ACHN (cell line): ENCODE measurements around the gene RIPK4.

Experiments
- DNase-seq: peaks from one replicate; pipeline ENCODE4 v3.0.0-alpha.2; 2015
- in situ Hi-C: cut with HindIII; loops from 2 replicates; pipeline ENCODE4 v1.10.0; 2017; ENCODE audit warnings: low sequenced_read_pairs, low pct_ligation_motif_present, low pct_unique_long_range_greater_than_20kb

The RIPK4 gene

DNA sequence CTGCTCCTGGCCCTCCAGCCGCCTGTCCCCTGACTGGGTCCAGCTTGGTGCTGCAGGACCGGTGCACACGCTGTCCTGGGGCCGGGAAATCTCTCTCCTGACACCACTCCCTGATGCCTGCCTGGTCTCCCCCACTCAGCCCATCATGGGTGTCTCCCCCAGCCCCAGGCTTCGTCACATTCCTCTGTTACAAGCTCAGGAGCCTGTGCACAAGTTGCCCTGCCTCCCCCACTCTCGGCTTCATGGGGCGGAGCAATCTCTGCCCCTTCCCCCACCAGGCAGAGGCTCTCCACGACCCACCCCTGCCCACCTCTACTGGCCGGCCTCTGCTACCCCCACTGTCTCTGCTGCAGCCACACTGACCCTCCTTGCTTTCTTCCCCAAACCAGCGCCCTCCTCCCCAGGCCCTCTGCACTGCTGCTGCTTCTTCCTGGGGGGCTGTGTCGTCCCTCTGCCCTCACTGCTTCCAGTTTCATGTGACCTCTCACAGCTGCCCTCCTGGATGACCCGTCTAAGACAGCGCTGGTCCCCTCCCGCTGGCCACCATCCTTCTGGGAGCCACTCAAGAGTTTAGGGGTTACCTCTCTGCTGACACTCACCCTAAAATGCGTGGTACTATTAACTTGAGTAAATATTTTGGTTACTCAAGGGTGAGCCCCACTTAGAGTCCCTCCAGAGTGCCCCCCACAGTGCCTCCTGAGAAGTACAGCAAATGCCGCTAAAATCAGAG, 5.7 kb upstream of the RIPK4 start:
- in situ Hi-C loops, result loop anchor here (25.0 kb wide), 1 partner anchor 160 kb away; no protein-coding TSS in a partner anchor

DNA sequence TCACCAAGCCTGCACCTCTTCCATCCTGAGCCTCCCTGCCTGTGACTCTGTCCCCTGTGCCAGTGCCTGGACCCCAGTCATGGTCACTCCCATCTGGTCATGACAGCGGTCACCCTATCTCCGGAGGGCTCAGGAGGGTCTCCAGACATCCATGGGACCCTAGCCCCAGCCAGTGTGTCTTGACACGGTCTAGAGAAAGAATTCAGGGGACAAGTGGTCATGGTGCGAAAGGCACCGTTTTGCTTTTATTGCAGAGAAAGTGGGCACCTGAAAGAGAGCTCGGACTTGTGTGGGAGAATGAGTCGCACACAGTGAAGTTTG, 4.7 kb upstream of the RIPK4 start:
- no peak for DNase-seq
- in situ Hi-C loops, result loop anchor here (25.0 kb wide), 1 partner anchor 159 kb away; no protein-coding TSS in a partner anchor

More for the DNA sequence above, 5.7 kb upstream of the RIPK4 start:
- no peak for DNase-seq

DNA sequence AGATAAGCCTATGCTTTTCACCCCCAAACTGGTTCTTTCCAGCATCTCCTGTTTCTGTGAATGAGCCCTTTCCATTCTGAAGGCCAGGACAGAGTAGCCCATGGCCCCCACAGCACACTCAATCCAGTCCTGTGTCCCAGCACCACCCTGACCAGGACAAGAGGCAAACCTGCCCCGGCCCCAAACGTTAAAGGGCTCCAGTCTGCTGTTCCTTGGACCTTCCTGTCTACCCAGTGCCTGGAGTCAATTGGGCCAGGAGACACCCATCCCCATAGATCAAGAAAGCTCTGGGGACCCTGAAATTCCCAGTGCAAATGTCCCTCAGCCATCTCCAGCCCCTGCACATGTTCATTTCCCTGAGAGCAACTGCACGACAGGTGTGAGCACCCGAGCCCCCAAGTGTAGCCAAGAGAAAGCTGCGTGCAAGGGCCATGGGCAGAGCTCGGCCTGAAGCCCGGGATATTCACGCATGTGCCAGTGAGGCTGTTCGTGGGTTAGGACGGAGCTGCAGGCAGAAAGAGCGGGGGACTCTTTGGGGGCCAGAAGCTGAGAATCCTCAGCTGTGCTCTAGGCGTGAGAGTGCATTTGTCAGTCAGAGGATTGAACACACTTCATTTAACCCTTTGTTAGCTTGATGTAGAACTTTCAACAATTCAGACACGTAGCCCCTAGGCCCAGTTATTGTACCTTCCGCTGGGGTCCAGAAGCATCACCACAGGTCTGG, 4.2 kb upstream of the RIPK4 start:
- DNase-seq, result no peak
- in situ Hi-C loops, result loop anchor here (25.0 kb wide), 1 partner anchor 159 kb away; no protein-coding TSS in a partner anchor

DNA sequence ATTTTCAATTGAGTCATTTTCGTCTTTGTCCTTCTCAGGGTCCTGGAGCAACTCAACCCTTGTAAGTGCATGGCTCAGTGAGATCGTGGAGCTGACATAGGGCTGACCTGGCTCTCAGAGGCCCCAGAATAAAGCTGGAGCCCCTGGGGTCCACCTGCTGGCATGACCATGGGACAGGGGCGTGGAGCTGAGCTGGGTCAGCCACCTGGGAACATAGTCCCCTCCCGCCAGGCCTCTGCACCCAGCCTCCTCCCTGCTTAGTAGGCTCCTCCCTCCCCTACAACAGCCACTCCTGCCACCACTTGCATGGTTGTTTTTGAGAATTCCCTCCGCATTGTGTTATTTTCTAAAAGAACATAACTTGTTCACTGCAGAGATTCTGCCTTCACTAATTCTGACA, 3.1 kb upstream of the RIPK4 start:
- DNase-seq, result no peak
- in situ Hi-C loops, result loop anchor here (25.0 kb wide), 1 partner anchor 158 kb away; no protein-coding TSS in a partner anchor

DNA sequence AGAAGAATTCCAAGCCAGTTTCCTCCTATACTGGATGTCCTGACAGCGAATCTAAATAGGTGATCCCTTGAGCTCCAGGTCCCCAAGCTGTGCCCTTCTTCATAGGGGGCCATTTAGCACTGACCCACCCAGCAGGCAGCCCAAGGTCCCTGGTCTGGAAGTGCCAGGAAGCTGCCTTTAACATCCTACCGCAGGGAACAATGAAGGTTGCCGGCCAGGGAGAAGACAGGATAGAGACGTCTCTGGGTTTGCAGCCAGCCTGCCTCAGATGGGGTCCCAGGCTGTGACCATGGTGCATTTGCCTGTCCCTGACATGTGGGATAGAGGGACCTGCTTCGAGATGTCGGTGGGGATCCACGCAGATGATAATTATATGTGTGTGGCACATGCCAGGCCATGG, 2.7 kb upstream of the RIPK4 start:
- DNase-seq, result no peak
- in situ Hi-C loops, result loop anchor here (25.0 kb wide), 1 partner anchor 157 kb away; no protein-coding TSS in a partner anchor

DNA sequence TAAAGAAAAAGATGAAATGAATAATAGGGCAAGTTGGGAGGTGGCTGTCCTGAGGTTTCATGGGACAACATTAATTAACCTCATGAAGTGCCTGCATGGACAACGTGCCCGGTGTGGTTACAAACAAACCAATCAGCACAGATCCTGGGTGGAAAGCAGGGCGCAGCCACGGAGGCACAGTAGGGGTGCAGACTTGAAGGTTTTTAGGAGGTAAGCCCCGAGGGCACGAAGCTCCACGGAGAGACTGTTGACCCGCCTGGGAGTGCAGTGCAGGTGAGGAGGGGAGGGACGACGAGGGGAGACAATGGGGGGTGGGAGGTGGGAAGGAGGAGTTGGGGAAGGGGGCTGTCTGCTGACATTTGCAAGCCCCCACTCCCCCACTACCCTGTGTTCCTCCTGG, 2.3 kb upstream of the RIPK4 start:
- in situ Hi-C loops, result loop anchor here (25.0 kb wide), 1 partner anchor 157 kb away; no protein-coding TSS in a partner anchor
- no peak for DNase-seq

DNA sequence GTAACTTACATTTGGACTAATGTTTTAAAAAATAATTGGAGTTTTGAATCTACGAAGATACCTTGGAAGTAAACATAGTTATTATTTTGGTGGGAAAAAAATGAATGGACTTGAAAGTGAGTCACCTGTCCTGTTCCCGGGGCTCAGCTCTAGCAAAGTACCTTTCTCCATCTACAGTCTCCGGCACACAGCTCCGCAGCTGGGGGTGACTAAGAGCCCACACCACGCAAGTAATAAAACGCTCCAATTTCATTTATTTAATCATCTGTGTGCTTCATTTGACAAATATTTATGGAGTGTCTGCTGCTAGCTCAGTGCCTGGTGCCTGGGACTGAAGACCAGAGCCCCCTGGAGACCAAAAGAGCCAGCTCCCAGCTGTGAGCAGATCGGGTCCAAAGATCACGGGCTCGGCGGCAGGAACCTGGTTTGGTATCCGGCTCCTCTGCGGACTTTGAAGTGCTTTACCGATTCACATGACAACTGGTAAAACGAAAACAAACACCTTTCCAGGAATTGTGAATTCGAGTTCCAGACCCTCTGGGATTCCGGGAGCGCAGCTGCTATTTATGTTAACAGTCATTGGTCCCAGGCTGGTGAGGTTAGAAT, 1.7 kb upstream of the RIPK4 start:
- DNase-seq, result peak; percentile 67
- in situ Hi-C loops, result loop anchor here (25.0 kb wide), 1 partner anchor 156 kb away; no protein-coding TSS in a partner anchor

DNA sequence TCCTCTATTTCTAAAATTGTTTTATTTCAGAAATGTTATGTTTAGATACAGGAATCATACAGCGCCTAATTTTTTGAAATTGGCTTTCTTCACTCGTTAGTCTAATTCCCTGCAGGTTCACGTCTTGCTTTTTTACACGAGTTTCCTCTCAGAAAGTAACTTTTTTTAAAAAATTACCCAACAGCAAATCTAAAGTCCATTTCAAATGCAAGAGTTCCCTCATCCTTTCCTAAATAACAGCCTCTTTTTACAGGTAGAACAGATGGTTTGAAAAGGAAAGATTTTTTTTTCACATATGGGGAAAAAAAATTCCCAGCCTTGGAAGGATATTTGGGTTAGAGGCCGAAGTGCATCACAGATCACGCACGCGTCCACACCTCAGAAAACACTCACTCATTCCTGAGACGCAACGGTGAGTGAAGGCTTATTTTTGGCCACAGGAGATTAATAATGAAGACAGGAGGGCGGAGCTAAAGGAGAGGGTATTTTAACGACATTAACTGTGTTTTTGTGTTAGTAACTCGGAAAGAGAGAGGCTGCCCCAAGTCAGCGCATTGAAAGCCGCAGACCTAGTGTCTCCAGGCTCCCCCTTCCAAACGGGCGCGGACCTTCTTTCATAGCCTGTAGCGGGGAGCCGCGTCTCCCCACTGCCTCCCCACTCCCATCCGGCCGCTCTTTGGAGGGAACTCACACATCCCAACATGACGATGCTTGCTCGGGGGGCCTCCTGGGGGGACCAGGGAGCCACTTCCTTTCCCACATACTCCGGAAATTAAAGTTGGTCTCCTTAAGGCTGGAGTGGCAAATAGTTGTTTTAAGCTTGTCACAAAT, 969 bp upstream of the RIPK4 start:
- in situ Hi-C loops, result loop anchor here (25.0 kb wide), 1 partner anchor 156 kb away; no protein-coding TSS in a partner anchor
- peak; percentile 75 for DNase-seq

DNA sequence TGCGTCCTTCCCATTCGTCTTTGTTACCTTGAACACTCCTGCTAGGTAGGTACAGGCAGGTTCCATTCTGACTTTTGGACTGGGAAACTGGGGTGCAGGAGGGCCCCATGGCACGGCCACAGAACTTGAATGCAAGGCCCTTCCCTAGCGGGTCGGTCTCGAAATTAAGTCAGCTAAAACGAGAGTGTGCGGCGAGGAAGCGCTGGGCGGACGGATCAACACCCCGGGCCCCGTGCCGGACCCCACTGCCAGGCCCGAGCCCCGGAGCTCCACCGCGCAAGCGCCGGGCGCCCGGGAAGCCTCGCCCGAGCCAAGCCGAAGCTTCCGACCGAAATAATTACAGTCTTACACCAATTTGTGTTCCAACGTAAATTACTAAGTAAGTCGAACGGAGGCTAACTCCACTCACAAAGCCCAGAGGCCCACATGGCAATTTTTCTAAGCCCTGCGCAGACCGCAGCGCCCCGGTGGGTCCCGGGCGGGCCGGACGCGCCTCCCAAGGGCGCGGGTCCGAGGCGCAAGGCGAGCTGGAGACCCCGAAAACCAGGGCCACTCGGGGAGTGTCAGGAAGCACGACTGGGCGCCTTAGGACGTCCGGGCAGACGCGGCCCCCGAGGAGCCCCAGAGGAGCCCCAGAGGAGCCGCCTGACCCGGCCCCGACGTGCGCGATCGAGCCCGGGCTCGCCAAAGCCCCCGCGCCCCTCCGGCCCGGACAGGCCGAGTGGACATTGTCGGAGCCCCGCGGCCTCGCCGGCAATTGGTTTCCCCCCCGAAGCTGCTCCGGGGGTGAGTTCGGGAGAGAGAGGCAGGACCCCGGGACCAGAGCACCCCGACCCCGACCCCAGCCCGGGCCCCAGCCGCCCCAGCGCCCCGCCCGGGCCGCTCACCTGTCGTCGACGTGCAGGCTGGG, 624 bp downstream of the RIPK4 start:
- DNase-seq, result no peak

DNA sequence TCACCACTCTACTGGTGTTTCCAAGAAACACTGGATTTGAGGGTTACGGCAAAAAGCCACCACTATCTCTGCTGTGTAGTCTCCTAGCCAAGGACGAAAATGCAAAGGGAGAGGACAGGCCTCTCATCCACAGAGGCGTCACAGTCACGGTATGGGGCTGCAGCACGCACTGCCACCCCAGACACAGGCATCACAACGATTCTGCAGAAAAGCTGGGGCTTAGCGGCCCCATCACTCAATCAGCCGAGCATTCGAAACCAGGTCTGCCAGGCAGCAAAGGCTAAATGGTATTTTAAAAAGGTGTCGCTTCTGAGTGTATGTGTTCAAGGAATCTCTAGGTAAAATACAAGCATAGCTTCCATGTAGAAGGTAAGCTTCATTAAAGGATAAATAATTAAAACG, 1.4 kb downstream of the RIPK4 start:
- no peak for DNase-seq
- in situ Hi-C loops, result loop anchor here (25.0 kb wide), 1 partner anchor 153 kb away; no protein-coding TSS in a partner anchor

More for the DNA sequence above, 624 bp downstream of the RIPK4 start:
- in situ Hi-C loops, result loop anchor here (25.0 kb wide), 1 partner anchor 154 kb away; no protein-coding TSS in a partner anchor

DNA sequence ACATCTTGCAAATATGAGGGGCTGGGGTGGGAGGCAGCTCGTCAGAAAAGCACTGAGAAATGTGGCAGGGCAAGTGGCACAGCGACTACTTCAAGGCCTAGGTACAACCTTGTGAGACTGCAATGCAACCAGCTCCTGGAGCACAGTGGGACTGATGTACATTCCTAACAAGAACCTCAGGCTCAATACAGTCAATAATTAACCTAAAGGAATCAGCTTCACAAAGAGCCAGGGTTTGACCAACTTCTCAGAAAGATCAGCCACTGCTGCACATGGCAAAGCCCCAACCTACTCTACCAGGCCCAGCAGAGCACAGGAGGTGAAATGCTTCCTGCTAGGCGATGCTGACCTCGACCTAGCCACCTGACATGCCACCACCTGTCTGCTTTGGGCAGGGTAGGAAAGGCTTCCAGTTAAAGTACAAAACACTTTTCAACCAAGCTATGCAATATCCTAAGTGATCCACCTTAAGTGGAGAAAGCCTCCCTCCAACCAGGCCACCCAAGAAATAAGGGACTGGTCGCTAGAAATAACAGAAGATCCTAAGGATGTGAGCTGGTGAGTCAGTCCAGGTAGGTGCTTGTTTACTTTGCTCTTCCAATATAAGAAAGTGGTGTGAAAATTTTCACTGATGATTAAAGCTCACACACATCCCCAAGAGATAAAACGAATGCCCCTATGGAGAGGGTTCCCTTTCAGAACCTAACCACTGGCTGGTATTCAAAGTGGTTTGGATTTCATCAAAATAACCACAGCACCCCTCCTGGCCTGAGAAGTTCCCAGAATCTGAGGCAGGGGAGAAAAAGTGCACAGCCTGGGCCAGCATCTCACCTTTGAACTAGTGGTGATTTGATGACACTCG, 2.1 kb downstream of the RIPK4 start:
- DNase-seq, result peak; percentile 74
- in situ Hi-C loops, result loop anchor here (25.0 kb wide), 1 partner anchor 152 kb away; no protein-coding TSS in a partner anchor

DNA sequence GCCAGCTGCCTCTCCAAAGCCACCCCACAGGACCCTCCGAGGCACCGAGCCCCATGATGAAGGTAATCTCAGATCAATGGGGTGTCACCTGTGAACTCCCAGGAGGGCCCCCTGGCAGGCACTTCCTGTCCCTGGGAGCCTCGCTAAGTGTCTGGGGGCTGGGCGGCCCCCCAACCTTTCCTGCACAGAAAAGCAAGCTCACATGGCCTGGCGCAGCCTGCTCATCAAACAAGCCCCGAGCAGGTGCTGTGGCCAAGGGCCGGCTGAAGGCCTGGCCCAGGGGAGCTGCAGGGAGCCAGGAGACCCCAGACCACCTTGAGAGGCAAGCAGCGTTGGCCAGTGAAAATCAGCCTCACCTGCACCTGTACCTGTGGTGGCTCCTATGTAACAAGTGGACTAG, 2.9 kb downstream of the RIPK4 start:
- DNase-seq, result no peak
- in situ Hi-C loops, result loop anchor here (25.0 kb wide), 1 partner anchor 152 kb away; no protein-coding TSS in a partner anchor

DNA sequence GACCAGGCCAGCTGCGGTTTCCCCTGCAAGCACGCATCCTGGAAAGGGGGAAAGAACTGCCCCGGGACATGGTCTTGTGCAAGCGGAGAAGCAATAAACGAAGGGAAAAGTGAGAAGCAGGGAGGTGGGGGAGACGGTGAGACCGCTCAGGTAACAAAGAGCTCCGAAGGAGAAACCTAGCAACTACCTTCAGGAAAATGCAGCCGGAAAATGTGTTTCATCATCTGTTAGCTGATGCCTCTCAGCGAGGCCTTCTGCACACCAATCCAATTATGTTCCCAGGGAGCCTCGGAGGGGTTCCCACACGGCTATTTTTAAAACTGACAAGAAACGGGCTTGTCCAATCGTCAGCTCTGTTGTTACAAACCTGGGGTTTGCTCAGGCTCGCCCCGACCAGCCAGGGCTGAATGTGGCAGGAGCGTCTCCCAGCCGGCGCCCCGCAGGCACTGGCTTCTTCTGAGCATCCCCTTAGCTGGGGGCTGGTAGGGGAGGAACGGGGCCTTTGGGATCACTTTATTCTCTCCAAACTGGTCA, 3.4 kb downstream of the RIPK4 start:
- in situ Hi-C loops, result loop anchor here (25.0 kb wide), 1 partner anchor 151 kb away; no protein-coding TSS in a partner anchor
- no peak for DNase-seq

DNA sequence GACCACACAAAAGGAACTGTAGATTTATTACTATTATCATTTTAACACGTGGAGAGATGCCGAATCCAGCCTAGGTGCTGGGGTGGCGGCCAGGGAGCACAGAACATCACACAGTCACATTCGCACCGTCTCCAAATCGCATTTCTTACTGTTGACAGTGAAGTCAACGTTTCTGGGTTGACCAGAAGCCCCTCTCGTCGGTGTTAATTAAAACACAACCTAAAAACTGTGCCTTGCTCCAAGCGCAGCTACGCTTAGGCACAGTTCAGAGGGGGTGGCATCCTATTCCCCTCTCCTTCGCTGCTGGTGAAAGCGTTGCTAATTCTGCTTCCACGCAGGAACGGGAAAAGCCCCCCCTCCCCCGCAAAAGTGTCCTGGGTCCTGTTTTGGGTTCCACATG, 4.1 kb downstream of the RIPK4 start:
- in situ Hi-C loops, result loop anchor here (25.0 kb wide), 1 partner anchor 150 kb away; no protein-coding TSS in a partner anchor
- DNase-seq, result no peak

DNA sequence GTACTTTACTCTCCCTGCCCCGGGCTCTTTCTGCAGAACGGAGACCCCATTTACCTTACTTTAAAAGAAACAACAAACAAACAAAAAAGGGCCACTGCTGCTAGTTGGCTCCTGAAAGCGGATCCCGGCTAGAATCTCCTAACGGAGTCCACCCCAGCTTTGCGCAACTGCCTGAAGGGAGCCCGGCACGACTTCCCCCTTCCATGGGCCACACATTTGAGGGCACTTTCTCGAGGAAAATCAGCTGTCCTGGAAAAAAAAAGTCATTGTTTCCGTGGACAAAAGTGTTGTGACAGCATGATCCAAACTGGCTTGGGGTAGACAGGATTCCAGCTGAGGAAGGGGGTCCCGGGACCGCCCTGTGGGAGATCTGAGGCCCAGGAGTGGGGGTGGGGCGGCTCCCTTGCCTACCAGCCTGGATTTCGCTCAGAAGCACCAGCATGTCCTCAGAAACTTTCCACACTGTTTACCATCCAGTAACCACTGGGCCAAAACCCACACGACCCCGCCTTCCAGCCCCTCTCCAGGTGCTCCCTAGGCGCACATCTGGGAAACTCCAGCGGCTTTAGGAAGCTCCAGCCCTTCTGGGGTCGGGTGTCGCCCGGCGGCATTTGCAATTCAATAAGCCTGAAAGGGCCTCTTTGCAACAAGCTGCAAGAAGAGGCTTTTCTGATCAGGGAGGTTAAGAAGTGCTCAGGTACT, 4.8 kb downstream of the RIPK4 start:
- no peak for DNase-seq
- in situ Hi-C loops, result loop anchor here (25.0 kb wide), 1 partner anchor 150 kb away; no protein-coding TSS in a partner anchor
